Testis (tissue), 3 donors: ENCODE measurements around the gene PLOD2. TPM values are rescaled to one million over a fixed set of nuclear protein-coding genes. Genes with fewer than 3 reads are reported as not detected.

Experiments used
- DNase-seq: peaks from one replicate; pipeline ENCODE4 v3.0.0-alpha.2; 2019
- H3K27ac ChIP-seq, 2 donors: fragments of 200-600 bp; sonication (generic); one replicate each; pipeline ENCODE4 v1.5.1; 2019
- H3K27me3 ChIP-seq: fragments of 200-600 bp; sonication (generic); one replicate; pipeline ENCODE4 v1.5.1; 2019
- H3K36me3 ChIP-seq: fragments of 200-600 bp; sonication (generic); one replicate; pipeline ENCODE4 v1.5.1; 2017; ENCODE audit warnings: low read depth; ENCODE audit errors: missing control alignments
- H3K4me1 ChIP-seq: fragments of 200-600 bp; sonication (generic); one replicate; pipeline ENCODE4 v1.5.1; 2019
- H3K4me3 ChIP-seq, 2 donors: fragments of 200-600 bp; sonication (generic); one replicate each; pipeline ENCODE4 v1.5.1; 2017 to 2019
- H3K9me3 ChIP-seq: fragments of 200-600 bp; sonication (generic); one replicate; pipeline ENCODE4 v1.5.1; 2017
- POLR2A ChIP-seq: fragments of 450-650 bp; IDR thresholded peaks from one replicate; pipeline ENCODE4 v1.6.1; 2017; ENCODE audit warnings: antibody characterized with exemption, mild to moderate bottlenecking, moderate library complexity
- WGBS, 2 donors: methylation state at CpG; one replicate each; pipeline ENCODE4 v1.1.5; 2018; 5-methylcytosine and 5-hydroxymethylcytosine counted together
- intact Hi-C: fragments of 100-400 bp; cut with DNase I; formaldehyde crosslinking; loops from one replicate; pipeline ENCODE4 v1.15.1; 2023; ENCODE audit warnings: low total_unique reads
- polyA plus RNA-seq: library from polyadenylated mRNA; stranded (reverse); fragments of 350-450 nt; fragmentation: Illumina TruSeq; extraction: RNeasy Lipid Tissue Mini Kit (QIAGEN cat#74804); gene quantifications from one replicate; pipeline ENCODE4 v1.2.3, GENCODE V29; 2014; ENCODE audit warnings: low read depth, low replicate concordance; ENCODE audit not compliant: insufficient read depth
- total RNA-seq, 2 donors: library from RNA; depleted of rRNA; stranded (reverse); fragments of >200 nt; gene quantifications; one replicate each; pipeline ENCODE4 v1.2.3, GENCODE V29; 2016
- TF ChIP-seq, protein P1 (sequence below), 3 experiments: fragments of 450-650 bp in 2 of 3; fragments of 200-600 bp in 1 of 3; sonication (generic) in 1 of 3; IDR thresholded peaks; one replicate each; pipeline ENCODE4 v1.5.1; 2016 to 2019; ENCODE audit warnings: antibody characterized with exemption in 3 of 3, mild to moderate bottlenecking in 2 of 3, moderate library complexity in 1 of 3

PLOD2 gene
- total and polyA plus RNA-seq, 3 donors from 2014 or later, result 9.9 to 20.9 (median 13.4) TPM

DNA sequence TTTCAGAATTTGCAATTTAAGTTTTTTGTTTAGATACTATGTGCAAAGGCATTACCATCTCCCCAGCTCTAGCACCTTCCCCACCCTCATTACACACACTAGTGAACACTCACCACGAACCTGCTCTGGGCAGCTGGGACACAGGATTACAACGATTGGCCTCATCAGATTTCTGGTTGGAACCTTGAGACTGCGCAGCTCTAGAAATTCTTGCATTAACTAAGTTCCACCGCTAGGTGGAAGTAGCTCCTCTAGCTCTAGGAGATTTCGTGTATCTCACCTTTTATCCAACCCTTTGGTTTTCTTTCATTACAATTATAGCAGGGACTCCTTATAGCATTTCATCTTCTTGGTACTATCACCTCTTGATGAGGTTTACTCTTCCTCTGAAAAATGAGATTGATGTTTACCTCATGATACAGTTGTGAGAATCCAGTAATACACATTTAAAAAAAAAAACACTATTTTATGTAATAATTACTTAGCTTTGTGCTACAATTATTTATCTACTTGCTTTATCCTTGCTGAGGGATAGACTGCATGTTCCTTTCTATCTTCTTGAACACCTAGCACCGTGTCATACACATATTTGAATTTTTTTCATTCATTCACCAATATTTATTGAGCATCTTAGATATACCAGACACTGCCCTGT, 28.7 kb upstream of the PLOD2 start:
- H3K36me3 ChIP-seq, result no peaks in the 10 kb centered on the region
- intact Hi-C loops, result loop anchor here (10.0 kb wide), 1 partner anchor 125 kb away; no protein-coding TSS in a partner anchor
- no peak for TF ChIP-seq POLR2A
- TF ChIP-seq, protein P1, sequence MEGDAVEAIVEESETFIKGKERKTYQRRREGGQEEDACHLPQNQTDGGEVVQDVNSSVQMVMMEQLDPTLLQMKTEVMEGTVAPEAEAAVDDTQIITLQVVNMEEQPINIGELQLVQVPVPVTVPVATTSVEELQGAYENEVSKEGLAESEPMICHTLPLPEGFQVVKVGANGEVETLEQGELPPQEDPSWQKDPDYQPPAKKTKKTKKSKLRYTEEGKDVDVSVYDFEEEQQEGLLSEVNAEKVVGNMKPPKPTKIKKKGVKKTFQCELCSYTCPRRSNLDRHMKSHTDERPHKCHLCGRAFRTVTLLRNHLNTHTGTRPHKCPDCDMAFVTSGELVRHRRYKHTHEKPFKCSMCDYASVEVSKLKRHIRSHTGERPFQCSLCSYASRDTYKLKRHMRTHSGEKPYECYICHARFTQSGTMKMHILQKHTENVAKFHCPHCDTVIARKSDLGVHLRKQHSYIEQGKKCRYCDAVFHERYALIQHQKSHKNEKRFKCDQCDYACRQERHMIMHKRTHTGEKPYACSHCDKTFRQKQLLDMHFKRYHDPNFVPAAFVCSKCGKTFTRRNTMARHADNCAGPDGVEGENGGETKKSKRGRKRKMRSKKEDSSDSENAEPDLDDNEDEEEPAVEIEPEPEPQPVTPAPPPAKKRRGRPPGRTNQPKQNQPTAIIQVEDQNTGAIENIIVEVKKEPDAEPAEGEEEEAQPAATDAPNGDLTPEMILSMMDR (IDR thresholded peaks at IDR 0.05), result peak; percentile 43 to 87 (median 74)
- no peak overlapping the region for H3K27ac ChIP-seq
- no peak overlapping the region for H3K4me3 ChIP-seq
- DNase-seq, result peak; percentile 17
- no peaks in the 10 kb centered on the region for H3K27me3 ChIP-seq
- no peaks in the 10 kb centered on the region for H3K9me3 ChIP-seq
- no peaks in the 10 kb centered on the region for H3K4me1 ChIP-seq
- 10% methylated on average over 6 of the region's 6 CpGs for WGBS, 2 donors

DNA sequence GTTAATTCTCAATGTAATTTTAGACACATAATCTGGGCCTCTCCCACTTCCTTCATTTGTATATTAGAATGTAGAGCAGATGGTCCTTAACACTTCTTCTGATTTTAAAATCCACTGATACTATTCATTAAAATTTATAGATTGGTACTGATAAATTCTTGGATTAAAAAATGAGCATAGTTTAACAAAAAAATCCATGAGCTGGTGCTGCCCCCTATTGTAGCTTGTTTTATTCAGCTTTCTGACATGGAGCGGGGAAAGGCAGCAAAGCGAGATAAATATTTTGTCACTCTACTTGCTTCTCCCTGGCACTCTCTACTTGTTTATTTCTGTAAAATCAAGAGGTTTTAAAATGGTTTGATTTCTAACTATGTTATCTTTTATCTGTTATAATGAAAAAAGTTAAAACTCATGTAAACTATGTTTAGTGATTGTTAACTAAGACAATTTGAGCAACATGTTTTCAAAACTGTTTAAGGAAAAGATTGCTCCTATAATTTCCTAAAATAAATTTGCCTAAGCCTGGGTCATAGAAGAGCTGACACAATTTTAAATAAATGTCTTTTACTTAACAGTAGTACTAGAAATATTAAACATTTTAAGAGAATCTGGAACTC, 26.5 kb upstream of the PLOD2 start:
- Histone ChIP-seq H3K4me3 (no peak overlapping the region), H3K27ac (no peak overlapping the region), H3K27me3 (no peaks in the 10 kb centered on the region), H3K9me3 (no peaks in the 10 kb centered on the region), H3K4me1 (no peaks in the 10 kb centered on the region), H3K36me3 (no peaks in the 10 kb centered on the region)
- peak; percentile 34 for DNase-seq
- WGBS, 2 donors, result 40 to 61% methylated on average over 2 of the region's 2 CpGs
- no peak for TF ChIP-seq POLR2A
- TF ChIP-seq, protein P1 (IDR thresholded peaks at IDR 0.05), result peak; percentile 32 to 45 (median 34)
- intact Hi-C loops, result loop anchor here (10.0 kb wide), 1 partner anchor 123 kb away; no protein-coding TSS in a partner anchor

DNA sequence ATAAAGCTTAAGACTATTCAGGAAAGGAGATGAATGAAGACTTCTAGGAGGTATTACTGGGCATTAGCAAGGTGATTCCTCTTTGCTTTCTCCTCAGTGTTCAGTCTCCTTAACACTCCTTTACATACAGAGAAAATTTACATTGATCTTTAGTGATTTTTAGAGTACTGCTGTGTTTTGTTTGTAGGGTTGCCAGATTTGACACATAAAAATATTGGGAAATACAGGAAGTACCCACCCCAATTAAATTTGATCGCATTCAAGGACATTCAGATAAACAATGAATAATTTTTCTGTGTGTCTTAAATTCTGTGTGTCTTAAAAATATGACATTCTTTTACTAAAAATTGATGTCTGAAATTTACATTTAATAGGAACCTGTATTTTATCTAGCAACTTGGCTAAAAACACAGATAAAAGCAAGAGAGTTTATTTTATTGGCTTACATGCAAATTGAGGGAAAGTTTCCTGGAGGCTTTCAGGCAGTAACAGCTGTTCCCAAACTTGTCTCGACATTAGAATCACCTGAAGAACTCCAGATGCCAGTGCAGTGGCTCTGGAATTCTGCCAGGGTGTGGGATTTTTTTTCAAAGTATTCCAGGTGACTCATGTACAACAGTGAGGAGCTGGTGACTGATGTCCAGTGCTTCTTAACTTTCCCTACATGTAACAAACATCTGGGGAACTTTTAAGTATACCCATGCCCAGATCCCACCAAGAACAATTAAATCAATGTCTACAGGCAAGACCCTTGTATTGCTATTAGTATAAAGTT, 23.4 kb upstream of the PLOD2 start:
- 55 to 56% methylated on average over 2 of the region's 2 CpGs for WGBS, 2 donors
- Histone ChIP-seq H3K9me3 (no peaks in the 10 kb centered on the region), H3K27me3 (no peaks in the 10 kb centered on the region), H3K4me1 (no peaks in the 10 kb centered on the region), H3K36me3 (no peaks in the 10 kb centered on the region), H3K27ac (no peak overlapping the region), H3K4me3 (no peak overlapping the region)
- no peak for TF ChIP-seq POLR2A
- TF ChIP-seq, protein P1 (IDR thresholded peaks at IDR 0.05), result no peak
- intact Hi-C loops, result loop anchor here (10.0 kb wide), 1 partner anchor 120 kb away; no protein-coding TSS in a partner anchor
- no peak for DNase-seq

DNA sequence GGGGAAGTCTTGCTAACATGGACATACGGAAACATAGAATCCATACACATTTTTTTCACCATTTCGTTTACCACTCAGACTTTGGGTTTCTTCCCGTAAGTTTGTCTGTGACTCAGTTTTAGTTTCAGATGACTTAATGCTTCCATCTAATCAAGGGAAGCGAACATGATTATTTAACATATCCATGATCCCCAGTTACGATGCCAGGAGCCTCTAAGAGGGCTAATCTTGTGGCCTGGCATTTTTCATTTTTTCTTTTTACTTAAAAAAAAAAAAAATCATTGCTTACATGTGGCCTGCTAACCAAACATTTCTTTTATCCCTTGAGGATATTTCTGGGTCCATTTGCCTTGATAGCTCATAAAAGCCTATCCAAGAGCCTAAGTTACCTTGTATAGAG, 20.2 kb upstream of the PLOD2 start:
- Histone ChIP-seq H3K4me1 (no peaks in the 10 kb centered on the region), H3K9me3 (no peaks in the 10 kb centered on the region), H3K4me3 (no peak overlapping the region), H3K27me3 (no peaks in the 10 kb centered on the region), H3K27ac (no peak overlapping the region), H3K36me3 (no peaks in the 10 kb centered on the region)
- 97% methylated on average over 5 of the region's 5 CpGs for WGBS, 2 donors
- TF ChIP-seq, protein P1 (IDR thresholded peaks at IDR 0.05), result no peak
- no peak for TF ChIP-seq POLR2A
- DNase-seq, result no peak
- intact Hi-C loops, result loop anchor here (10.0 kb wide), 1 partner anchor 116 kb away; no protein-coding TSS in a partner anchor
